ENCODE measurements around the gene DEFB129.

DNA sequence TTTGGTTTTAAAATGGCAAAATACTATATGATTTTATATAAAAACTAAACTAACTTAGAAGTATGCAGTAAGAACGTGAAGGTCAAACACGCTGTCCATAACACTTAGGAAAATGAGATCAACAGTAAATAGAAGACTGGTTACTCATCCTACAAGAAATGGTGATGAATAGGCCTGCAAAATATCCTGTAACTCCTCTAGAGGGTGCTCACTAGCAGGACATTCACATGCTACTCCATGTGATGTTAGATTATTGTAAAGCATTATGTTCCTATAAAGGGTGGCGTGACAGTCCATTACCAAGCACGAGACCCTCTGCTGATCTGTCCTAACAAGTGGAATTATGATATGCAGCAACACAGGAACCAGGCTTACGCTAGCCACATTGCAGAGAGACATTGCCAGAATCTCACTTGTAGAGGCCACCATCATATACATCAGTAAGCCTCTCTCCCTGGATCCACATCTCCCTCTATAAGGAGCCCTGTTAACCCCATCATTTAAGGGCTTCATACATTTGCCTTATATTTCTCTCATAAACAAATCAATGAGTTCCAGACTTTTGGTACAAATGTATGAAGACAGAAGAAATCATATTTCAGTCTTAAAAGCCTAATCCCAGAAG is 18.0 kb upstream of the DEFB129 start:
- no peak for TF ChIP-seq ZNF274 (IDR thresholded peaks at IDR 0.05; ENCODE audit: low read depth, low read length)
- TF ChIP-seq YY1 (IDR thresholded peaks at IDR 0.05; ENCODE audit: insufficient read depth, insufficient read length) = no peak
- TF ChIP-seq SUZ12 (IDR thresholded peaks at IDR 0.05; ENCODE audit: extremely low read depth, insufficient read depth, insufficient read length) = no peak
